ENCODE data around the gene ACSF2.

DNA sequence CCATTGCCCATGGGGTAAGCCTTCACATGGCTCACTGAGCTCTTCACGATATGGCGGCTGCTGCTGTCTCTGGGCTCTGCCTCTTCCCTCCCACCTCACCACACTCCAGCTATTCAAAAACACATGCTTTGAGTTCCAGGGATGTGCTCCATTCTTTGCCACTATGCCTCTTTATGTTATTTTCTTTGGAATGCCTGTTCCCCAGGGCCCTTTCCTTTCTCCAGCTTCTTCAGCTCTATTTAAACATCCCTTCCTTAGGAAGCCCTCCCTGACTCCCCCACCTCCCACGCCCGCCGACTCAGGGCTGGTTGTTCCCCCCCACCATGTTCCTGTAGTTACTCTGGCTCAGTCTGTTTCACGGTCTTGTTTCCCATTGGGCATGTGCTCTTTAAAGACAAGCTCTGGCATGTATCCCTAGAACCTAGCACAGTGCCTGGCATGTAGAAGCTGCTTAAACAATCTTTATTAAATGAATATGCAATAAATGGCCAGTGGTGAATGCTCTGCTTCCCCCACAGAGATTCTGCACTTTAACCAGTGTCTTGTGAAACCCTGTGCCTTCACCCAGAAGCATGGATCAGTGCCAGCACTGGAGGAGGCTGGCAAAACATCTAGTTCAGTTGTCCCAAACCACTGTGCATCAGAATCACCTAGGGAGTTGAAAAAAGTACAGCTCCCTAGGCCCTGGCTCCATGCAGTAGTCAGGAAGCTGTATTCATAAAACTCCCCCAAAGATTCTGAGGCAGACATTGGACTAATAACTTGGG lies 89.1 kb downstream of the ACSF2 start:
- TF ChIP-seq, protein P1, sequence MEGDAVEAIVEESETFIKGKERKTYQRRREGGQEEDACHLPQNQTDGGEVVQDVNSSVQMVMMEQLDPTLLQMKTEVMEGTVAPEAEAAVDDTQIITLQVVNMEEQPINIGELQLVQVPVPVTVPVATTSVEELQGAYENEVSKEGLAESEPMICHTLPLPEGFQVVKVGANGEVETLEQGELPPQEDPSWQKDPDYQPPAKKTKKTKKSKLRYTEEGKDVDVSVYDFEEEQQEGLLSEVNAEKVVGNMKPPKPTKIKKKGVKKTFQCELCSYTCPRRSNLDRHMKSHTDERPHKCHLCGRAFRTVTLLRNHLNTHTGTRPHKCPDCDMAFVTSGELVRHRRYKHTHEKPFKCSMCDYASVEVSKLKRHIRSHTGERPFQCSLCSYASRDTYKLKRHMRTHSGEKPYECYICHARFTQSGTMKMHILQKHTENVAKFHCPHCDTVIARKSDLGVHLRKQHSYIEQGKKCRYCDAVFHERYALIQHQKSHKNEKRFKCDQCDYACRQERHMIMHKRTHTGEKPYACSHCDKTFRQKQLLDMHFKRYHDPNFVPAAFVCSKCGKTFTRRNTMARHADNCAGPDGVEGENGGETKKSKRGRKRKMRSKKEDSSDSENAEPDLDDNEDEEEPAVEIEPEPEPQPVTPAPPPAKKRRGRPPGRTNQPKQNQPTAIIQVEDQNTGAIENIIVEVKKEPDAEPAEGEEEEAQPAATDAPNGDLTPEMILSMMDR (IDR thresholded peaks at IDR 0.05): no peak
- TF ChIP-seq POLR2A (IDR thresholded peaks at IDR 0.05): no peak
